ENCODE data around the gene DMD.

DNA sequence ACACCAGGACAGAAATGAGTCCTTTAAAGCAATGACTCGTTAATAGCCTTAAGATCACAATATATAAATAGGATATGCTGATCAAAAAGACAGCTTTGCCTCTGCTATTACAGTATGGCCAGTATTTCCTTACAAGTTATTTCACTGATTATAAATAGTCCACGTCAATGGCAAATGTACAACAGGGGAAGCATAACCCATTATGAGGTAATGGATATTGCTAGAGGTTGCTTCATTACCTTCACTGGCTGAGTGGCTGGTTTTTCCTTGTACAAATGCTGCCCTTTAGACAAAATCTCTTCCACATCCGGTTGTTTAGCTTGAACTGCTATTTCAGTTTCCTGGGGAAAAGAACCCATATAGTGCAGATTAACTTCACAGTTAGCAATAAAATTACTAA, 1374.9 kb downstream of the DMD start:
- TF ChIP-seq CTCF (conservative IDR thresholded peaks at IDR 0.05) (no peak), EZH2 (IDR thresholded peaks at IDR 0.05; ENCODE audit: low read depth) (no peak)
